ENCODE data around the gene WWC2. TPM values are rescaled to one million over a fixed set of nuclear protein-coding genes. Genes with fewer than 3 reads are reported as not detected.

Gene WWC2
- total RNA-seq, 1 donor, result 35.1 TPM

GRCh38 chr4:183241721-183242151 lies 142.7 kb downstream of the WWC2 start:
- H3K4me1 ChIP-seq (ENCODE audit: insufficient read depth, low read length), result peaks cover 12% of the 10 kb centered on the region
- H3K9me3 ChIP-seq (ENCODE audit: low read depth, low read length), result no peaks in the 10 kb centered on the region
- no peak for TF ChIP-seq CTCF (IDR thresholded peaks at IDR 0.05; ENCODE audit: extremely low read depth, low read depth, low read length)
- H3K4me3 ChIP-seq (ENCODE audit: insufficient read depth, low read length), result no peak overlapping the region
- H3K79me2 ChIP-seq (ENCODE audit: insufficient read depth, low read length), result peaks cover 4% of the 10 kb centered on the region
- no peaks in the 10 kb centered on the region for H4K20me1 ChIP-seq (ENCODE audit: insufficient read depth, low read length)
- peak overlapping the region; percentile 64 for H3K27ac ChIP-seq (ENCODE audit: low read depth, low read length)
- H3K36me3 ChIP-seq (ENCODE audit: insufficient read depth, low read length), result peaks cover 36% of the 10 kb centered on the region
- H3K4me2 ChIP-seq (ENCODE audit: insufficient read depth, low read length), result peak overlapping the region; percentile 6
- DNase-seq (ENCODE audit: insufficient read length, low spot score, missing footprints), result no peak
- no peak overlapping the region for H2AFZ ChIP-seq (ENCODE audit: low read length)
- H3K27me3 ChIP-seq (ENCODE audit: insufficient read depth, low read length), result no peaks in the 10 kb centered on the region

- TF ChIP-seq CTCF (IDR thresholded peaks at IDR 0.05; ENCODE audit: extremely low read depth, low read depth, low read length), result no peak
- Histone ChIP-seq H3K4me1 (ENCODE audit: insufficient read depth, low read length) (peaks cover 12% of the 10 kb centered on the region), H3K27me3 (ENCODE audit: insufficient read depth, low read length) (no peaks in the 10 kb centered on the region), H3K4me2 (ENCODE audit: insufficient read depth, low read length) (no peak overlapping the region), H3K27ac (ENCODE audit: low read depth, low read length) (peak overlapping the region; percentile 64), H3K36me3 (ENCODE audit: insufficient read depth, low read length) (peaks cover 40% of the 10 kb centered on the region), H3K9me3 (ENCODE audit: low read depth, low read length) (no peaks in the 10 kb centered on the region), H4K20me1 (ENCODE audit: insufficient read depth, low read length) (no peaks in the 10 kb centered on the region), H3K4me3 (ENCODE audit: insufficient read depth, low read length) (no peak overlapping the region), H3K79me2 (ENCODE audit: insufficient read depth, low read length) (peaks cover 4% of the 10 kb centered on the region), H2AFZ (ENCODE audit: low read length) (no peak overlapping the region)
- DNase-seq (ENCODE audit: insufficient read length, low spot score, missing footprints), result no peak
Observed at GRCh38 chr4:183242291-183242690, 143.2 kb downstream of the WWC2 start.

- no peaks in the 10 kb centered on the region for H3K27me3 ChIP-seq (ENCODE audit: insufficient read depth, low read length)
- H3K4me3 ChIP-seq (ENCODE audit: insufficient read depth, low read length), result no peak overlapping the region
- peaks cover 12% of the 10 kb centered on the region for H3K4me1 ChIP-seq (ENCODE audit: insufficient read depth, low read length)
- no peak for DNase-seq (ENCODE audit: insufficient read length, low spot score, missing footprints)
- H3K27ac ChIP-seq (ENCODE audit: low read depth, low read length), result no peak overlapping the region
- no peaks in the 10 kb centered on the region for H3K9me3 ChIP-seq (ENCODE audit: low read depth, low read length)
- peaks cover 33% of the 10 kb centered on the region for H3K36me3 ChIP-seq (ENCODE audit: insufficient read depth, low read length)
- H4K20me1 ChIP-seq (ENCODE audit: insufficient read depth, low read length), result no peaks in the 10 kb centered on the region
- H2AFZ ChIP-seq (ENCODE audit: low read length), result no peak overlapping the region
- no peak for TF ChIP-seq CTCF (IDR thresholded peaks at IDR 0.05; ENCODE audit: extremely low read depth, low read depth, low read length)
- no peak overlapping the region for H3K4me2 ChIP-seq (ENCODE audit: insufficient read depth, low read length)
- no peaks in the 10 kb centered on the region for H3K79me2 ChIP-seq (ENCODE audit: insufficient read depth, low read length)
Observed at GRCh38 chr4:183244019-183244418, 145.0 kb downstream of the WWC2 start.

- DNase-seq (ENCODE audit: insufficient read length, low spot score, missing footprints), result no peak
- no peak overlapping the region for H3K4me2 ChIP-seq (ENCODE audit: insufficient read depth, low read length)
- H3K27ac ChIP-seq (ENCODE audit: low read depth, low read length), result no peak overlapping the region
- H3K4me3 ChIP-seq (ENCODE audit: insufficient read depth, low read length), result no peak overlapping the region
- H3K27me3 ChIP-seq (ENCODE audit: insufficient read depth, low read length), result no peaks in the 10 kb centered on the region
- H3K4me1 ChIP-seq (ENCODE audit: insufficient read depth, low read length), result peaks cover 12% of the 10 kb centered on the region
- H4K20me1 ChIP-seq (ENCODE audit: insufficient read depth, low read length), result no peaks in the 10 kb centered on the region
- H3K79me2 ChIP-seq (ENCODE audit: insufficient read depth, low read length), result no peaks in the 10 kb centered on the region
- H3K36me3 ChIP-seq (ENCODE audit: insufficient read depth, low read length), result peaks cover 33% of the 10 kb centered on the region
- TF ChIP-seq CTCF (IDR thresholded peaks at IDR 0.05; ENCODE audit: extremely low read depth, low read depth, low read length), result no peak
- no peaks in the 10 kb centered on the region for H3K9me3 ChIP-seq (ENCODE audit: low read depth, low read length)
- H2AFZ ChIP-seq (ENCODE audit: low read length), result no peak overlapping the region
Observed at GRCh38 chr4:183244506-183244905, 145.4 kb downstream of the WWC2 start.

Data from osteoblast (primary cell).